ENCODE results near the gene MAEL. TPM values are rescaled to one million over a fixed set of nuclear protein-coding genes. Genes with fewer than 3 reads are reported as not detected.

MAEL gene
- polyA plus RNA-seq, 1 of the 3 experiments (the other 2 are of a cell fraction): not detected

DNA sequence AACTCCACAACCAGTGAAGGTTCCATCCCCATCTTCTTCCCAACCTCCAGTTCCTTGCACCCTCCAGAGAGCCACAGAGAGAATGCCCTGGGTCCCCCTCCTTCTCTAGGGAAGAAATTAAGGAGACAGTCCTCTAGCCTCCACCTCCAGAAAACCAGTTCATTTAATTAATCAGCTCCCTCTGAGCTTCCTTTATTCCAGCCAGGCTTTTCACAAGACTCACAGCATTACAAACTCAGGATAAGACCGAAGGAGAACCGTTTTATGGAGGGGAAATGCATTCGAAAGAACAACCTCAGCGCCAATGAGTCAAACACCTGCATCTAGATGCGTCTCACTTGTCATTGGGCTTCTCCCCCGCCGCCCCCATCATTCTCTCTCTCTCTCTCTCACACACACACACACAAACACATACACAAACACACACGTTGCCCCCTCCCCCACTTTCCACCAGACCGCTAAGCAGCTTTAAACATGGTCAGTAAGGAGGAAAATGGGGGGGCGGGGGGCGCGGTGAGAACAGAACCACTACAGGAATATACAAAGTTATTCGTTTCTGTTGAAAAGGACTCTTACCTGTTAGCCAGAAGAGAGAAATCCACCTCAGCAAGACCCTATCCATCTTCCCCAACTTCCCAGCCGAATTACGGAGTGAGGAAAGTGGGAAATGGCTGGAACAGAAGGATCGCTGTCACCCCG, 14.3 kb upstream of the MAEL start:
- TF ChIP-seq, protein P1, sequence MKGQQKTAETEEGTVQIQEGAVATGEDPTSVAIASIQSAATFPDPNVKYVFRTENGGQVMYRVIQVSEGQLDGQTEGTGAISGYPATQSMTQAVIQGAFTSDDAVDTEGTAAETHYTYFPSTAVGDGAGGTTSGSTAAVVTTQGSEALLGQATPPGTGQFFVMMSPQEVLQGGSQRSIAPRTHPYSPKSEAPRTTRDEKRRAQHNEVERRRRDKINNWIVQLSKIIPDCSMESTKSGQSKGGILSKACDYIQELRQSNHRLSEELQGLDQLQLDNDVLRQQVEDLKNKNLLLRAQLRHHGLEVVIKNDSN (IDR thresholded peaks at IDR 0.05; ENCODE audit: borderline replicate concordance, low read depth): no peak
- TF ChIP-seq ELF1 (IDR thresholded peaks at IDR 0.05): no peak
- no peak for TF ChIP-seq POLR2AphosphoS5 (IDR thresholded peaks at IDR 0.05; ENCODE audit: low read depth, low read length)
- no peak for TF ChIP-seq MEF2A (IDR thresholded peaks at IDR 0.05; ENCODE audit: borderline replicate concordance, low read depth)
- no peak for TF ChIP-seq TEAD4 (IDR thresholded peaks at IDR 0.05; ENCODE audit: borderline replicate concordance, insufficient read depth)
- no peak for TF ChIP-seq FOXM1 (IDR thresholded peaks at IDR 0.05; ENCODE audit: low read depth)
- TF ChIP-seq RAD21 (IDR thresholded peaks at IDR 0.05; ENCODE audit: low read length): no peak
- no peak for TF ChIP-seq MXI1 (IDR thresholded peaks at IDR 0.05; ENCODE audit: low read depth, low read length)
- TF ChIP-seq SIN3A (IDR thresholded peaks at IDR 0.05; ENCODE audit: borderline replicate concordance, low read depth, low read length): no peak
- no peak for TF ChIP-seq EP300 (IDR thresholded peaks at IDR 0.05; ENCODE audit: borderline replicate concordance in 1 of 2, low read depth in 1 of 2, low read length in 1 of 2)
- TF ChIP-seq FOSL2 (IDR thresholded peaks at IDR 0.05; ENCODE audit: borderline replicate concordance, low read depth): no peak
- TF ChIP-seq EZH2phosphoT487 (IDR thresholded peaks at IDR 0.05; ENCODE audit: borderline replicate concordance, low read depth): no peak
- TF ChIP-seq, protein P2, sequence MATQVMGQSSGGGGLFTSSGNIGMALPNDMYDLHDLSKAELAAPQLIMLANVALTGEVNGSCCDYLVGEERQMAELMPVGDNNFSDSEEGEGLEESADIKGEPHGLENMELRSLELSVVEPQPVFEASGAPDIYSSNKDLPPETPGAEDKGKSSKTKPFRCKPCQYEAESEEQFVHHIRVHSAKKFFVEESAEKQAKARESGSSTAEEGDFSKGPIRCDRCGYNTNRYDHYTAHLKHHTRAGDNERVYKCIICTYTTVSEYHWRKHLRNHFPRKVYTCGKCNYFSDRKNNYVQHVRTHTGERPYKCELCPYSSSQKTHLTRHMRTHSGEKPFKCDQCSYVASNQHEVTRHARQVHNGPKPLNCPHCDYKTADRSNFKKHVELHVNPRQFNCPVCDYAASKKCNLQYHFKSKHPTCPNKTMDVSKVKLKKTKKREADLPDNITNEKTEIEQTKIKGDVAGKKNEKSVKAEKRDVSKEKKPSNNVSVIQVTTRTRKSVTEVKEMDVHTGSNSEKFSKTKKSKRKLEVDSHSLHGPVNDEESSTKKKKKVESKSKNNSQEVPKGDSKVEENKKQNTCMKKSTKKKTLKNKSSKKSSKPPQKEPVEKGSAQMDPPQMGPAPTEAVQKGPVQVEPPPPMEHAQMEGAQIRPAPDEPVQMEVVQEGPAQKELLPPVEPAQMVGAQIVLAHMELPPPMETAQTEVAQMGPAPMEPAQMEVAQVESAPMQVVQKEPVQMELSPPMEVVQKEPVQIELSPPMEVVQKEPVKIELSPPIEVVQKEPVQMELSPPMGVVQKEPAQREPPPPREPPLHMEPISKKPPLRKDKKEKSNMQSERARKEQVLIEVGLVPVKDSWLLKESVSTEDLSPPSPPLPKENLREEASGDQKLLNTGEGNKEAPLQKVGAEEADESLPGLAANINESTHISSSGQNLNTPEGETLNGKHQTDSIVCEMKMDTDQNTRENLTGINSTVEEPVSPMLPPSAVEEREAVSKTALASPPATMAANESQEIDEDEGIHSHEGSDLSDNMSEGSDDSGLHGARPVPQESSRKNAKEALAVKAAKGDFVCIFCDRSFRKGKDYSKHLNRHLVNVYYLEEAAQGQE (IDR thresholded peaks at IDR 0.05; ENCODE audit: low read depth, low read length): no peak
- TF ChIP-seq JUND (IDR thresholded peaks at IDR 0.05): no peak
- TF ChIP-seq, protein P3, sequence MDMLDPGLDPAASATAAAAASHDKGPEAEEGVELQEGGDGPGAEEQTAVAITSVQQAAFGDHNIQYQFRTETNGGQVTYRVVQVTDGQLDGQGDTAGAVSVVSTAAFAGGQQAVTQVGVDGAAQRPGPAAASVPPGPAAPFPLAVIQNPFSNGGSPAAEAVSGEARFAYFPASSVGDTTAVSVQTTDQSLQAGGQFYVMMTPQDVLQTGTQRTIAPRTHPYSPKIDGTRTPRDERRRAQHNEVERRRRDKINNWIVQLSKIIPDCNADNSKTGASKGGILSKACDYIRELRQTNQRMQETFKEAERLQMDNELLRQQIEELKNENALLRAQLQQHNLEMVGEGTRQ (IDR thresholded peaks at IDR 0.05; ENCODE audit: borderline replicate concordance, low read depth, low read length): no peak
- TF ChIP-seq, protein P4, sequence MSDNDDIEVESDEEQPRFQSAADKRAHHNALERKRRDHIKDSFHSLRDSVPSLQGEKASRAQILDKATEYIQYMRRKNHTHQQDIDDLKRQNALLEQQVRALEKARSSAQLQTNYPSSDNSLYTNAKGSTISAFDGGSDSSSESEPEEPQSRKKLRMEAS (IDR thresholded peaks at IDR 0.05; ENCODE audit: low read depth): no peak
- TF ChIP-seq FOXJ3 (CRISPR knock-in tag; IDR thresholded peaks at IDR 0.05): no peak
- no peak for TF ChIP-seq YY1 (IDR thresholded peaks at IDR 0.05; ENCODE audit: low read depth)
- ChIA-PET POLR2A (no interaction called here), CTCF (interaction anchor here (0.6 to 3.2 kb wide), 4 partner anchors 19 to 90 kb away, joined by 3 to 17 read pairs (median 4); no protein-coding TSS in a partner anchor)
- peak overlapping the region; percentile 84 for H3K4me2 ChIP-seq
- no peaks in the 10 kb centered on the region for H3K9me3 ChIP-seq
- peak overlapping the region; percentile 55 to 61 for H3K4me3 ChIP-seq (ENCODE audit: low read depth in 2 of 2, low read length in 1 of 2)
- H3K9ac ChIP-seq: no peak overlapping the region
- H3F3A ChIP-seq (replicated peaks; ENCODE audit: insufficient read depth): no peaks in the 10 kb centered on the region
- WGBS (ENCODE audit: low lambda C conversion rate): 5% methylated on average over 15 of the region's 17 CpGs
- no peaks in the 10 kb centered on the region for H3K9me2 ChIP-seq
- H3K79me2 ChIP-seq (ENCODE audit: insufficient read depth): no peaks in the 10 kb centered on the region
- peaks cover 0 to 7% of the 10 kb centered on the region in 2 experiments; a peak in 1 of 4 replicates for H3K4me1 ChIP-seq (ENCODE audit: control insufficient read depth in 1 of 2, insufficient read depth in 2 of 2, low read depth in 1 of 2, low read length in 1 of 2)
- no peak overlapping the region for H3K27ac ChIP-seq (ENCODE audit: low read depth in 2 of 2, low read length in 1 of 2)
- peaks cover 51% of the 10 kb centered on the region for H3K27me3 ChIP-seq (ENCODE audit: insufficient read depth)
- H3K36me3 ChIP-seq (replicated peaks in 1 of 2; ENCODE audit: control insufficient read depth in 1 of 2, insufficient read depth in 2 of 2, low read length in 1 of 2): no peaks in the 10 kb centered on the region
- no peaks in the 10 kb centered on the region for H4K20me1 ChIP-seq (ENCODE audit: insufficient read depth)
- H2AFZ ChIP-seq (ENCODE audit: low read depth): peak overlapping the region; percentile 65; the same call in 1 of the 2 replicates
- no peak for DNase-seq

Data from SK-N-SH (cell line).